Breast epithelium (tissue), 4 donors: ENCODE data around the gene NAB1. TPM values are rescaled to one million over a fixed set of nuclear protein-coding genes. Genes with fewer than 3 reads are reported as not detected.
"Not testable (repeated sequence)": the region's sequence is repeated elsewhere in the genome, so short reads cannot be mapped to it uniquely, and the experiment has no call there.

Experiments
- DNase-seq, 2 donors: peaks; one replicate each; pipeline ENCODE4 v3.0.0-alpha.2; 2019; ENCODE audit warnings: low spot score in 2 of 2
- H3K27ac ChIP-seq, 2 donors: fragments of 200-600 bp; sonication (generic) in 1 of 2; one replicate each; pipeline ENCODE4 v1.5.1; 2016 to 2019; ENCODE audit warnings: mild to moderate bottlenecking in 1 of 2
- H3K27me3 ChIP-seq, 2 donors: fragments of 200-600 bp; sonication (generic) in 1 of 2; one replicate each; pipeline versions ENCODE4 v1.5.1 to v1.6.0; 2017 to 2019; ENCODE audit warnings: control low read depth in 1 of 2, mild to moderate bottlenecking in 1 of 2
- H3K36me3 ChIP-seq: fragments of 200-600 bp; one replicate; pipeline ENCODE4 v1.5.1; 2019
- H3K4me1 ChIP-seq, 2 donors: fragments of 200-600 bp; sonication (generic); one replicate each; pipeline ENCODE4 v1.5.1; 2016 to 2019; ENCODE audit warnings: control low read depth in 1 of 2
- H3K4me3 ChIP-seq, 3 donors: fragments of 200-600 bp; sonication (generic); 1 replicate in 2 of 3; 2 replicates in 1 of 3; pipeline ENCODE4 v1.5.1; 2016 to 2019; ENCODE audit warnings: mild to moderate bottlenecking in 3 of 3, moderate library complexity in 2 of 3
- H3K9me3 ChIP-seq, 2 donors: fragments of 200-600 bp; sonication (generic) in 1 of 2; one replicate each; pipeline ENCODE4 v1.5.1; 2016 to 2019; ENCODE audit warnings: control low read depth in 1 of 2
- POLR2A ChIP-seq: fragments of 450-650 bp; IDR thresholded peaks from one replicate; pipeline ENCODE4 v1.6.1; 2016; ENCODE audit warnings: antibody characterized with exemption, mild to moderate bottlenecking, moderate library complexity
- POLR2AphosphoS5 ChIP-seq, 3 donors: sonication (generic); formaldehyde crosslinking; IDR thresholded peaks; one replicate each; pipeline ENCODE4 v1.6.1; 2017; ENCODE audit warnings: antibody characterized with exemption in 3 of 3
- intact Hi-C: fragments of 100-400 bp; cut with DNase I; formaldehyde crosslinking; loops from one replicate; pipeline ENCODE4 v1.15.1; 2023; ENCODE audit warnings: low total_unique reads
- total RNA-seq, 3 donors: library from RNA; depleted of rRNA; stranded (reverse); fragments of >200 nt; gene quantifications; one replicate each; pipeline ENCODE4 v1.1.0, GENCODE V29; 2016
- TF ChIP-seq, protein P1 (sequence below), 3 donors: fragments of 450-650 bp; IDR thresholded peaks; one replicate each; pipeline ENCODE4 v1.5.1; 2016 to 2017; ENCODE audit warnings: antibody characterized with exemption in 3 of 3, mild to moderate bottlenecking in 3 of 3, moderate library complexity in 3 of 3

NAB1 gene
- total RNA-seq, 3 donors from 2014 or later = 40.2 to 76.2 (median 71.8) TPM

DNA sequence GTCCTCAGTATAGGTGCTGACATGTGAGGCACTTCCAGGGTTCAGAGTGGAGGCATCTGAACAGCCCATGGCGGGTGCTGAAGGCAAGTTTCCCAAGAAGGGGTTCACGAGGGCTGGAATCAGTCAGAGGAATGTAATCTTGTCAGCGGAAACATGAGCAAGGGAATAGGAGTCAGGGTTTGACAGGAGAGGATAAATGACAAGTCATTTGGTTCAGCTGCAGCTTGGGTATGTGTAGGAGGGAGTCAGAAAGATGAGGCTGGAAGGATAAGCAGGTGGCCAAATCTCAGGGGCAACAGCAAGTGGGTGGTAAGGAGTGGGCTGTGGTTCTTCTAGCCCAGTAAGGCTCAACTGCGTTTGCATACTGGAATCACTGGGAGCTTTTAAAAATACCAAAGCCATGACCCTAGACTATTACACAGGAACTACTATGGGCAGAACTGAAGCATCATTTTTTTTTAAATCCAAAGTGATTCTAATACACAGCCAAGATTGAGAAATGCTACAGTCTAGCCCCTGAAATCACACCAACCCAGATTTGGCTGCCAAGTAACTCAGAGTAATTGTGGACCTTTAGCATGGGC is 41.8 kb upstream of the NAB1 start:
- no peak for TF ChIP-seq POLR2A
- TF ChIP-seq, protein P1, sequence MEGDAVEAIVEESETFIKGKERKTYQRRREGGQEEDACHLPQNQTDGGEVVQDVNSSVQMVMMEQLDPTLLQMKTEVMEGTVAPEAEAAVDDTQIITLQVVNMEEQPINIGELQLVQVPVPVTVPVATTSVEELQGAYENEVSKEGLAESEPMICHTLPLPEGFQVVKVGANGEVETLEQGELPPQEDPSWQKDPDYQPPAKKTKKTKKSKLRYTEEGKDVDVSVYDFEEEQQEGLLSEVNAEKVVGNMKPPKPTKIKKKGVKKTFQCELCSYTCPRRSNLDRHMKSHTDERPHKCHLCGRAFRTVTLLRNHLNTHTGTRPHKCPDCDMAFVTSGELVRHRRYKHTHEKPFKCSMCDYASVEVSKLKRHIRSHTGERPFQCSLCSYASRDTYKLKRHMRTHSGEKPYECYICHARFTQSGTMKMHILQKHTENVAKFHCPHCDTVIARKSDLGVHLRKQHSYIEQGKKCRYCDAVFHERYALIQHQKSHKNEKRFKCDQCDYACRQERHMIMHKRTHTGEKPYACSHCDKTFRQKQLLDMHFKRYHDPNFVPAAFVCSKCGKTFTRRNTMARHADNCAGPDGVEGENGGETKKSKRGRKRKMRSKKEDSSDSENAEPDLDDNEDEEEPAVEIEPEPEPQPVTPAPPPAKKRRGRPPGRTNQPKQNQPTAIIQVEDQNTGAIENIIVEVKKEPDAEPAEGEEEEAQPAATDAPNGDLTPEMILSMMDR (IDR thresholded peaks at IDR 0.05) = no peak
- TF ChIP-seq POLR2AphosphoS5 (IDR thresholded peaks at IDR 0.05) = no peak
- Histone ChIP-seq H3K4me3 (no peak overlapping the region), H3K4me1 (no peaks in the 10 kb centered on the region), H3K36me3 (no peaks in the 10 kb centered on the region), H3K9me3 (no peaks in the 10 kb centered on the region), H3K27me3 (no peaks in the 10 kb centered on the region), H3K27ac (no peak overlapping the region)
- no peak for DNase-seq
- intact Hi-C loops = no loop called here

DNA sequence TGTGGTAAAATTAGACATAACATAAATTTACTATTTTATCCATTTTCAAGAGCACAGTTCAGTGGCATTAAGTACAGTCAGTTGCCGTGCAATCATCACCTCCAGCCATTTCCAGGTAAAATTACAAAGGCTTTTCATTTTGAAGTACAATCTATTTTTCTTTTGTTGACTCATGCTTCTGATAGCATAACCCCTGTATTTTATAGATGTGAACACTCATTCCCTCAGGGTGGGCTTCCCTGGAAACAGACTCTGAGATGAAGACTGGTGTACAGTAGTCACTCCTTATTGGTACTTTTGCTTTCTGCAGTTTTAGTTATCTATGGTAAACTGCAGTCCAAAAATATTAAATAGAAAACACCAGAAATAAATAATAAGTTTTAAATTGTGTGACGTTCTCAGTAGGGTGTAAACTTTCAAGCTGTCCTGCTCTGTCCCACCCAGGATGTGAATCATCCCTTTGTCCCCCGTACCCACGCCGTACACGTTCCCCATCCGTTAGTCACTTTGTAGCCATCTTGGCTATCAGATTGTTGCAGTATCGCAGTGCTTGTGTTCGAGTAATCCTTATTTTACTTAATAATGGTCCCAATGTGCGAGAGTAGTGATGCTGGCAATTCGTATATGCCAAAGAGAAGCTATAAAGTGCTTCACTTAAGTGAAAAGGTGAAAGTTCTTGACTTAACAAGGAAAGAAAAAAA is 41.1 kb upstream of the NAB1 start:
- intact Hi-C loops = no loop called here
- Histone ChIP-seq H3K36me3 (no peaks in the 10 kb centered on the region), H3K4me3 (no peak overlapping the region), H3K27me3 (no peaks in the 10 kb centered on the region), H3K27ac (no peak overlapping the region), H3K9me3 (no peaks in the 10 kb centered on the region), H3K4me1 (no peaks in the 10 kb centered on the region)
- TF ChIP-seq POLR2A (no peak), POLR2AphosphoS5 (IDR thresholded peaks at IDR 0.05) (no peak)
- TF ChIP-seq, protein P1 (IDR thresholded peaks at IDR 0.05) = no peak
- no peak for DNase-seq

DNA sequence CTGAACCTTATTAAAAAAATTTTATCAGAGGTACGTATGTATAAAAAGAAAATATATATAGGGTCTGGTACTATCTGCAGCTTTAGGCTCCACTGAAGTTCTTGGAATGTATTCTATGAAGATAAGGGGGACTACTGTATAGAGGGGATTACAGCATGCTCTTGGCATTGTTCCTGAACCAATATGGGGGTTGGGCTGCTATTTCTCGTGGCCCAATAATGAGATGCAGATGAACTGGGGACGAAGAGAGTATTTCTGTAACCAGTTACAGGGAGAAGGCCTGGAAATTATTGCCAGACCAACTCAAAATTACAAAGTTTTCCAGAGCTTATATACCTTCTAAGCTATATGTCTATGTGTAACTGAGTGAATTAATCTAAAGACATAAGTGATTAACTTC is 40.0 kb upstream of the NAB1 start:
- H3K36me3 ChIP-seq, DNase-seq, H3K27me3 ChIP-seq, H3K4me3 ChIP-seq, H3K9me3 ChIP-seq, H3K27ac ChIP-seq, H3K4me1 ChIP-seq: not testable (repeated sequence)
- intact Hi-C loops = loop anchor here (1.0 kb wide), 1 partner anchor 19 kb away; no protein-coding TSS in a partner anchor

DNA sequence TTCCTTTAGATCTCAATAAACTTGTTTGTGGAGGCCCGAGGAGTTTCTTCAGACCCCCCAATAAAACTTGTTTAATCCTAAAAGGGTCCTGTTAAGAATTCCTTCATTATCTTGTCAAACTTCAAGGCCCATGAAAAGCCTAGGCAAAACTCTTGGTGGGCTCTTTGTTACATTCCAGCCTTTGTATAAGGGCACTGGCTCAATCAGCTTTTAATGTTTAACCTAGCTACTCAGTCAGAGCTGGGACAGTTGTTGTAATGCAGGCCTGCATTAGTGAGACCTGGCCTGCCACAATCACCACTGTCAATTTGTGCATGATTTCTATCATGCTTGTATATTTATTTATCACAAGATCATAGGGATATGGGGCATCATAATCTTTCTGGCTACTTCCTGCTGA is 39.5 kb upstream of the NAB1 start:
- not testable (repeated sequence) for H3K36me3 ChIP-seq, H3K27ac ChIP-seq, H3K4me1 ChIP-seq, H3K27me3 ChIP-seq, H3K9me3 ChIP-seq, H3K4me3 ChIP-seq, DNase-seq
- intact Hi-C loops = loop anchor here (1.0 kb wide), 1 partner anchor 19 kb away; no protein-coding TSS in a partner anchor

DNA sequence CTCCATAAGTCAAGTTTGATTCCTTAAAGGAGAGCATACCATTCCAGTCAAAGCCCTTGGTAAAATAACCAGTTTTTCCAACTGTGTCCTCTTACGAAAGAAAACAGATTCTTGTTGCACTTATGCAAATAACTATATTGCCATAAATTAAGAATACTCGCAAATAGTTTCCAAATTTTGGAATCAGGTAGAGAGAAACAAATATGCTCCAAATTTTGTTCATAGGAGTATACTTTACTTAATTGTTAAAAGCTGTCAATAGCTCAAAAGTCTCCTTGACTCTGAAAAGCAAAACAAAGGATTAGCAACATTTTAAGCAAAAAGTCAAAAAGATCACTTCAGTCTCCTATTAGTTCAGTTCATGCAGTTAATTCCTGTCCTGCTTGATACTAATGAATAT is 38.4 kb upstream of the NAB1 start:
- H3K4me3 ChIP-seq, H3K27me3 ChIP-seq, DNase-seq, H3K36me3 ChIP-seq, H3K4me1 ChIP-seq, H3K27ac ChIP-seq, H3K9me3 ChIP-seq, intact Hi-C loops: not testable (repeated sequence)

DNA sequence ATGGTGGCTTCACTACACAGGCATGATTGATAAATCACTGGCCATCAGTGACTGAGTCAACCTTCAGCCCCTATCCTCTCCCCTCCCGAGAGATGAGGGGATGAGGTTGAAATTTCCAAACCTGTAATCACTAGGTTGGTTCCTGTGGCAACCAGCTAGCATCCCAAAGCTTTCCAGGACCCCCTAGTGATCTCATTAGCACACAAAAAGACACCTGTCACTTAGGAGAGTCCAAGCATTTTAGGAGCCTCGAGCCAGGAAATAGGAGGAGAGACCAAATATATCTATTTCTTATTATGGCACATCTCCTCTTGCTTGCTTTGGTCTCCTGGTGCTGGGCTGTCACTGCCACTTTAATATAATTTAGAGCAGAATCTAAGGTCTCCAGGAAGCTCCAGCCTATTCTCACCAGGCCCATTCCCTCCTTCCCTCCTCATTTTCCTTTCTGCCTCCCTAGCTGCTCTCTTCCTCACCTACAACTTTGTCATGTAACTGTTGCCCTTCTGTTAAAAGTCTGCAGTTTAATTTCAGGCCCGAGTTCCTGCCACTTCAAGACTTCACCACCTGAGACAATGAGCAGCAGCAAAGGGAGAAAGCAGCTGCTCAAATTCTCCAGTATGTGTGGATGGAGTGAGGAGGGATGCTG is 33.2 kb upstream of the NAB1 start:
- no peaks in the 10 kb centered on the region for H3K36me3 ChIP-seq
- H3K27me3 ChIP-seq = no peaks in the 10 kb centered on the region
- TF ChIP-seq, protein P1 (IDR thresholded peaks at IDR 0.05) = no peak
- TF ChIP-seq POLR2AphosphoS5 (IDR thresholded peaks at IDR 0.05) (no peak), POLR2A (no peak)
- intact Hi-C loops = no loop called here
- no peak overlapping the region for H3K4me3 ChIP-seq
- H3K4me1 ChIP-seq = no peaks in the 10 kb centered on the region
- DNase-seq = no peak
- H3K27ac ChIP-seq = no peak overlapping the region
- H3K9me3 ChIP-seq = no peaks in the 10 kb centered on the region
